ENCODE measurements around the gene HOXB3.

The HOXB3 gene

DNA sequence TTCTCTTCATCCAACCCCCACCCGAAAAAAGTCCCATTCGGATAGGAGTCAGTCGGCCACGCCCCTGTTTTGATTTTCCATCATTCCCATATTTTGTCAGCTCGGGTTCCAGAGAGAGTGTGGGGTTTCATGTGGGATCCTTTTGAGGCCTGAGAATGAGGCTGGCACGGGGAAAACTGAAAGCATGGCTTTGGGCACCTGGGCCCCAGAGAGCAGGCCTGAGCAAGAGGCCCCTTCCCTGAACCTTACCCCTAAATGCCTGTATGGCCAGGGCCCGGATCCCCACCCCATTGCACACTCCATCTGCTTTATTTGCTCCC, 7.3 kb downstream of the HOXB3 start:
- no peak for DNase-seq

DNA sequence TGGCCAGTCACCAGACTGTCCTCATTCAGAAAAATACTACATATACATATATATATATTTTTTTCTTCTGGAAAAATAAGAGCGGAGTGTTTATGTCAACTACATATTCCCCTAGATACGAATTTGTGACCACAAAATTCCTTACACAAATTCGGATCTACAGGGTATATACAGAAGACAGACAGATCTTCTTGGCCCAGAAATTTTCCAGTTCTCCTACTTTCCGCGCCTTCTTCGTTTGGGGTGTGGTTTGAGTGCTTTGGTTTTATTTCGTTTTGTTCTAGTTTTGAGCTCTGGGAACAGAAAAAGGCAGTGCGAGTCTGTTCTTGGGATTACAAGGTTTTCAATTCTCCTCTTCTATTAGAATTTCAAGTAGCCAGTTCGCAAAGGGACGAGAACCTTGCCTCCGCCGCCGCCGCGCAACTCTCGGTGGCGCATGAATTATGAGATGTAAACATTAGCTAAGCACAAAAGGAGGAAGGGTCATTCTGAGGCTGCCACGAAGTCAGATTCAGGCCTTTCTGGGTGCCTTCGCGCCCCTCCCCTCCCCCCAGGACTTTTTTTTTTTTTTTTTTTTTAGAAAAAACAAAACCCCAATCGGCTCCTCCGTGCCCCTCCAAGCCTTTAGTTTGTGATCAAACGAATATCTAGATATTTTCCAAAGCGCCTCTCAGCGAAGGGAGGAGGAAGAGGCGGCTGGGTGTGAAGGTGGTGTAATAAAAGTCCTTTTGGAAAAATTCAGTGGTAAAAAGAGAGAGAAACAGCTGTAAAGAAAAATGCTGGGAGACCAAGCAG, 10.1 kb downstream of the HOXB3 start:
- DNase-seq = no peak

DNA sequence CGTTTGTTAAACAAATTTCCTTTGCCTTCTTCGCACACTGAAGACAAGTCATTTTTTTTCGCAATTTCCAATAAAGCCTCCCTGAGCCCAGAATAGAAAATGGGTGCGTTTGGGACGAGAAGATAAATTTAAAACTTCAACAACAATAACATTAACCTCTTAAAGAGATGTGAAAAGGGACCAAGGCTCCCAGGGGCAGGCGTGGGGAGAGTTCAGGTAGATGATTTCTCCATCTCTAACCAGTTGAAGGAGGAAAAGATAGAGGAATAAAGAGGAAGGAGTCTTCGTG, 10.6 kb downstream of the HOXB3 start:
- no peak for DNase-seq

DNA sequence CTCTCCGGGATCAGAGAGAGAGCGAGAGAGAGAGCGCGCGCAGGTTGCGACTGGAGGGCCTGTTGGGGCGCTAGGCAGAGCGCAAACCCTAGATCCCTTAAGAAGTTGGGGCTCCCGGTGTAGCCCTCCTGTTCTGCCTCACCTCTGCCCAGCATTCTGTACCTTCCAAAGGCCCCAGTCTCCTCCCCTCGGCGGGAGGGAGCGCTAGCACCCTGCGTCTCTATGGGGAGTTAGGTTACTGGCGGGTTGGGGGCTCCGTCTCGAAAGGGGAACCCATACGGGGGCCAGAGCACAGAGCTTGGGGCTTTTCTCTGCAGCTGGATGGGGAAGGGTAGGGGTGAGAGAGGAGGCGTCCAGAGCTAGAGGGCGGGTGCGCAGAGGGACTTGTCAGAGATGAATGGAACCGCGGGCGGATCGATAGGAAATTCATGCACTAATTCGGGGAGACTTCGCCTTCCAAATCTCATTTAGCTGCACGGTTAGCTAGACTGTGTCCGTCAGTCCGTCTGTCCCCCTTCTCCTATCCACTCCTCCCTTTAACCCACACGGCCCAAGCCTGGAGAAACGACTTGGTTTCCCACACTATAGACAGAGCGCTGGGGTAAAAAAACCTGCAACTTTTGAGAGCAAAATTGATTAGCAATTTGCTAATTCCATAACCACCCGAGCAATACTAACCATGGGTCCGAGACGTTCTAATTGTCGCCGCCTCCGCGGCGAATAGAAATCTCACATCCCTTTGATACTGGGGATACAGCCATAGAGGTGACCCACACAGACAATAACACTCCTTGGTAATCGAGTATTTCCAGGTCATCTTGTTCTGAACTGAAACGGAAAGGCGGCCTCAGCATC, 11.2 kb downstream of the HOXB3 start:
- DNase-seq = no peak

DNA sequence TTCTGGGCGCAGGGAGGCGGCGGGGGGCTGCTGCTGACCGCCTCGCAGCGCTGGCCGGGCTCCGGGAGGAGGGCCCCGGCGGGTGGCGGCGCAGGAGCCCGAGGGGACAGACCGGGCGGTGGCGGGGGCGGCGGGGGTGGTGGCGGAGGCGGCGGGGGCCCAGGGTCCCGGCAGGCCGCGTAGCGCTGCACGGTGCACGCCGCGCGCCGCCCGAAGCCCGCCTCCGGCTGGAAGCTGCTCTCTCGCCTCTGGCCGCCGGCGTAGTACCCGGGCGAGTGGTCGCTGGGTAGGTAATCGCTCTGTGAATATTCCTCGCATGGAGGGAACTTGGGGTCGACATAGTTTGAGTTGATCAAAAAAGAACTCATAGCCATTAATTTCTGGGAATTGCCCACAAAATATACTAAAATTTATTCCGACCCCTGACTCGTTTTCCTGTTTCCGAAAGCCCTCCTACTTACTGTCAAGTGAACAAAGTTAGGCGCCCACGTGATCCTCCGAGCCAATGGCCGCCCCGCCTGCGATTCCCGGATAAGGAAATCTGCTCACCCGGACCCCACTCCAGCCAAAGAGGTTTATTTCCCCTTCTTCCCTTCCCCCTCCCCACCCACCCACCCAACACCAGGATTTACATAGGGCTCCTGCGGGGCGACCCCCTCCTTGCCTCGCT, 12.0 kb downstream of the HOXB3 start, which contains the start of gene HOXB4:
TSS of gene HOXB4 (minus strand) at position 405 of the 670 bp plus-strand sequence. CDS start at position 374, 31 bp downstream.
- no peak for DNase-seq

DNA sequence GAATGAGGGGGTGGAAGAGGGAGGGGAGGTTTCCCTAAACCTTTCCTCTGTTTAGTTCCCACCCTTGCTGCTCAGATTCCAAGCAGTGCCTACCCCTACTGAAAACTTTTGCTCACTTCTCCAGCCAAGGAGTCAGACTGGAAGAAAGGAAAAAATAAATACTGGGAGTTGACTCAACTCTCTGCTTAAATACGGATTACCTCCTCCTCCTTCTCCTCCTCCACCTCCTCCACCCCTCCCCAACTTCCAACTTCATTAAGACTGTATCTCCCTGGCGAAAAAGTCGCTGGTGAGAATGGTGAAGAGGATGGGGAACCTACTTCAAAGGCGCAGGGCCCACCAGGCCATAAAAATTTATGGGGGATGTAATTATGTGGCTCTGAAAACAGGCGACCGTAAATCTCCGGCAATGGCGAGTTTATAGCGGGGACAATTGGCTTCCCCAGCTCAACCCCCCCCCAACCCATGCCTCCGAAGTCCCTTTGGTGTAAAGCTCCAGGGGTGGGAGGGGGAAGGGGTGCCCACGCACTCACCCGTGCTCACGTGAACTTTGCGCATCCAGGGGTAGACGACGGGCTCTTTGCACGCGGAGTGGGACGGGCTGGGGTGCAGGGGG, 12.6 kb downstream of the HOXB3 start:
- no peak for DNase-seq

DNA sequence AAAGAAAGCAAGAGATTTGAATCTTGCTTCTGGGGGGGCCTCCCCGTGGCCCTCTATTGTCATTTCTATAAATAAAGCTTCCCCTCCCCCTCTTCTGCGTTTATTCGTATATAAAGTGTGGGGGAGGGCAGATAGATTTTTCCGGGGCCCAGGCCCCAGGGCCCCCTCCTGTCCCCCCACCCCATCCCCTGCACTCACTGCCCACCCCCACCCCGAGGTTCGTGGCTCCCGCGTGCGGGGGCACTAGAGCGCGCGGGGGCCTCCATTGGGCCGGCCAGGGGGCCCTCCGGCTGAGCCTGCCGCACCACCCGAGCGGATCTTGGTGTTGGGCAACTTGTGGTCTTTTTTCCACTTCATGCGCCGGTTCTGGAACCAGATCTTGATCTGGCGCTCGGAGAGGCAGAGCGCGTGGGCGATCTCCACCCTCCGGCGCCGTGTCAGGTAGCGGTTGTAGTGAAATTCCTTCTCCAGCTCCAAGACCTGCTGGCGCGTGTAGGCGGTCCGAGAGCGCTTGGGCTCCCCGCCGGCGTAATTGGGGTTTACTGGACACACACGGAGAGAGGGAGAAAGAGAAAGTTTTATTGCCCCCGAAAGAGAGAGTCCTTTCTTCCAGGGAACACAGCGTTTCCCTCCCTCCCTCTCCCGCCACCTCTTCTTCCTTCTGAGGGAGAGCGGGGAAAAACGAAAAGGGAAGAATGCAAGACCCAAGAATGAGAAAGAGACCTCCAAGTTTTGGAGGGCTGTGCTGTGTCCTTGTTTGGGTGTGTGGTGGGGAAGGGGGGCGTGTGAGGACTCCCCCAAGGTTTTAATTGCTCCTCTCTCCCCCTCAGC, 13.3 kb downstream of the HOXB3 start:
- no peak for DNase-seq

DNA sequence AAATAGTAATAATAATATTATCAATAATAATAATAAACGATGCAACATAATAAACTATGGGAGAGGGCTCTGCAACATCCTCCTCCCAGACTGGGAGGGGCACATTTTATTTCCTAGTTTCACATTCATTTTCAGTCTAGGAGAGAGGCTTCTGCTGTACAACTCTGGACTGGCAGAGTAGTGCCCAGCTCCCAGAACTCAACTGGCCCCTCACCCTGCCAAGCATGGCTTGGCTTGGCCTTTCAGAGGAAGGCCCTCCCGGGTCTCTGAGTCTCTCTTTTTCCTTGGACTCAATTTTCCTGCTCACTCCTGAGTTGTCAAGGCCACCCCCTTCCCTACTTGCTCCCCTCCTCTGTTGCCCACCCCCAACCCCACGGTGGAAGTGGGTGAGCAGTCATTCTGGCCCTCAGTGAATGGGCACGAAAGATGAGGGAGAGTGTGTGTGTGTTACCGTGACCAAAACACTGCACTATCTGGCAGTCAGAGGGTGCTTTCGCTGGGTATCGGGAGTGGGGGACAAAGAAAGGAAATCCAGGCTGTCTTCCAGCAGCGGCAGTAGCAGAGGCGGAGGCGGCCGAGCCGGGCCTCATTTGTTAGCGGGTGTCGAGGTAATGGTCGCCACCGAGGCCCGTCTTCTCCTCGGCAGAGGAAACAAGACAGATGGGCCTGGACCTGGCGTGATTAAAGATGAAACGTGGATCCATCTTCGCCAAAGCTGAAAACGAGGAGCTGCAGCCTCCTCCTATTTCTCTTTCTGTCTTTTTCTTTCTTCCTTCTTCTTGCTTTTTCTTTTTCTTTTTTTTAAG, 14.2 kb downstream of the HOXB3 start:
- DNase-seq = no peak

DNA sequence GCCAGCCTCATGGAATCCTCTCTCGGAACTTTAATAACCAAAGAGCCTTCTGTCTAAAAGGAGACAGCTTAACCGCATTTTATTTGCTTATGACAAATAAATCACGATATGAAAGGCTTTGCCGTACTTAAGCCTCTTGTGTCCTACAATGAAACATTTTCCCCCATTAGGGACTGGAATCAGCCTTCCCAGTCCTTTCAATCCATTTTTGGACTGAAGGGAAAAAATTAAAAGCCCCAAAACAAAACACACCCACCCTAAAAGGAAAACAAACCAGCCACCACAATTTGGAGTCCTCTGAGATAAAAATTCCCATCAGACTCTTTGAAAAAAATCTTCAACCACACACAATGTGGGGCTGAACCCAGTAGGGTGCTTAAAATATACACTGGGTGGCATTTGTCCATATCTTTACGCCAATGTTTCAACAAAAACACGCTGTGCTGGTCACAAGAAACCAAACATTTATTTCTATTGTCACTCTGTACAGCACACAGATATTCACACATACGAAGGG, 14.9 kb downstream of the HOXB3 start:
- DNase-seq = no peak

DNA sequence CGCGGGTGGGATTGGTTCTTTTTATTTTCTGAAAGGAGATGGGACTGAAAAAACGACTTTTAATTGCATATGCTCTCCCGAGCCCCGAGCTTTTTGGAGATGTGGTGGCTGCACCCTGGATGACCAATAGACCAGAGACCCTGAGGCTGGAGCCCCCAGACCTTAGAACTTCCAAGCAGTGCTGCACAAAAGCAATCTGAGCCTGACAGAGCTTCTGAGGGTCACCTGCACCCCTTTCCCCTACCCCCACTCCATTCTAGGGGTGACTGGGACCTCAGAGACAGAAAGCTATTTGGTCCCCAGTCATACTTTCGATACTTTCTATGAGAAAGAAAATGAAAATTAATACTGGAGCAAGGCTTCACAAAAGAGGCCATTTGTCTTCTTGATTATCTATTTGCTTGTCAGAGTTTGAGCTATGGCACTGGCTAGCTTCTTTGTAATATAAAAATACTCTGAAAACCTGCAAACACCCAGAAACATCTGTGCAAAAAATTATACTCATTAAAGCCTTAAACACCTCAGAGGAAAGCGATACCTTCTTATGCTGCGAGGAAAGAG, 15.5 kb downstream of the HOXB3 start:
- no peak for DNase-seq

DNA sequence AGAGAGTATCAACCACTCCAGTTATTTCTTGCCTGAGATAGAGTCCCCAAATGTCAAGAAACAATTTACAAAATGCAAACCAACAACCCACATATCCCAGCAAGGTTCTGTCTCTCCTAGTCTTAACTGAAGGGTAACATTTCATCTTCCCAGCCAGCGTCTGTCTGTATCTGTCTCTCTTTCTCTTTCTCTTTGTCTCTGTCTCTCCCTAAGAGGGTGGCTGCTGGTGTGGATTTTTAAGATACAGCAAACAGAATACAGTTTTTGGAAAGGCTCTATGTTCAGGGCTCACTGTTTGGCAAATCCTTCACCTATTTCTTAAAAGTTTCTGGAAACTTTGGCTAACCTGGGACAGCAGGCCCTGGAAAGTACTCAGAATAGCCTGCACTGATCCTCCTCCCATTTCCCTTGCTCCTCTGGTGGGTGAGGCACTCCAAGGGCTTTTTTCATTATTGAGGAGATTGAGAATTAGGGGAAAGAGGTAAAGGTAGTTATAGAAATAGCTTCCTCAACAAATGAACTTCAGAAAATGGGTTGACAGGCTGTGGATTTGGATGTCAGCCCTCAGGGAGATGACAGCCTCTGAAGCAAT, 18.1 kb downstream of the HOXB3 start:
- no peak for DNase-seq

DNA sequence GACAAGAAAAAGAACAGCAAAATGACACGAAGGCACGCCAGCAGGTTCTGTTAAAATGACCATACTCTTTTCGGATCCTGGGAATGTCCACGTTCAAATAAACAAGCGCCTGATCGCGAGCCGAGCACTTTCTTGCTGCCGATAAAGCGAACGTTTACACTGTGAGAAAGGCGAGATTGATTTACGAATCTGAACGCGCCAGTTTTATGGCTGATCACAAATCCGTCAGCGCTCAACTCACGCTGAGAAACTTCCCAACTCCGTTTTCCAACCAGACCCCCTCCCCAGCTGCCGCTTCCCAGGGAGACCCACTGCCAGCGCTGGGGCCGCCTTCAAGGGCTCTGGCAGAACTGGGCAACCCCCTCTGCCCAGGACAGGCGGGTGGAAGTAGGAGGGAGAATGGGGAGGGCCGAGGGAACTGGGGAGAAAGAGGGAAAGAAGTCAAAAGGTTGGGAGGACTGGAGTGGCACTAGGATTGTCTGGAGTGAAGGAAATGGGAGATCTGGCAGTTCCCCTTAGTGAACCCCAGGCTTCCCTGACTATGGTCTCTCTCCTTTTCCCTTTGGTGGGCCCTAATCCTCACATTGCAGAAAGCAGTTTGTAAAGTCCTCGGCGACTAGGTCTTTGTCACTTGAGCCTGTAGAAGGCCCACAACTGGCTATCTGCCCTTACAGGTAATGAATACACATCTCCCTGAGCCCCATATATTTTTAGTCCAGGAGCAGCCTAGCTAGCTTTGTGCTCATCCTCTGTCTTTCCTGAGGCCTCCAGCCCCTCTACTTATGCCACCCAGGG, 18.8 kb downstream of the HOXB3 start:
- no peak for DNase-seq

DNA sequence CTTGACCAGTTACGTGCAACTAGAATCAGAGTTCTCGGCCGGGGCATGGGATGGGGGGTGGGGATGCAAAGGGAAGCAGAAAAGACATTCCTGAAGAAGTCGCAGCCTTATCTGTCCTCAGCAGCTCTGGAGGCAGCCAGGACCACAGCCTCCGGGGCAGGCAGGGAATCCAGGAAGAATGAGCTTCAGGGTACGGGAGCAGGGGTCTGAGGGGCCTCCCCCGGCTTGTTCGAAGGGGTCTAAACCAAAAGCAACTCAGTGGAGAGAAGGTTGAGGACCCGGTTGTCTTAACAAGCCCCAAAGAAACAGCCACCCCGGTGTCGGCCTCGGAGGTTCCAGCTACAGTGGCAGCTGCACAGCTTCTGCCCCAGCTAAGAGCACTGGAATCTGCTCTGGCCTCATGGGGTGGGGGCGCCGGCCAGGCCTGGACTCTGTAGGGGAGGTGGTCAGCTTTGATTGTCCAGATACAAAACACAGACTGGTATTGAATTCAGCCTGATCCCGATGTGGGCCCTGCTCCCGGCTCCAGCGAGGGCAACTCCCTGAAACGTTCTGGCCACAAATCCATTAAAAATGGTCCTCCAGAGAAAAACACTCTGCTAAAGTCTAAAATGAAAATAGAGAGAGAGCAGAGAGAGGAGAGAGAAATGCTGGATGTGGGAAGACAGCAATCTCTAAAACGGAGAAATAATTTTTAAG, 19.6 kb downstream of the HOXB3 start:
- DNase-seq = no peak

DNA sequence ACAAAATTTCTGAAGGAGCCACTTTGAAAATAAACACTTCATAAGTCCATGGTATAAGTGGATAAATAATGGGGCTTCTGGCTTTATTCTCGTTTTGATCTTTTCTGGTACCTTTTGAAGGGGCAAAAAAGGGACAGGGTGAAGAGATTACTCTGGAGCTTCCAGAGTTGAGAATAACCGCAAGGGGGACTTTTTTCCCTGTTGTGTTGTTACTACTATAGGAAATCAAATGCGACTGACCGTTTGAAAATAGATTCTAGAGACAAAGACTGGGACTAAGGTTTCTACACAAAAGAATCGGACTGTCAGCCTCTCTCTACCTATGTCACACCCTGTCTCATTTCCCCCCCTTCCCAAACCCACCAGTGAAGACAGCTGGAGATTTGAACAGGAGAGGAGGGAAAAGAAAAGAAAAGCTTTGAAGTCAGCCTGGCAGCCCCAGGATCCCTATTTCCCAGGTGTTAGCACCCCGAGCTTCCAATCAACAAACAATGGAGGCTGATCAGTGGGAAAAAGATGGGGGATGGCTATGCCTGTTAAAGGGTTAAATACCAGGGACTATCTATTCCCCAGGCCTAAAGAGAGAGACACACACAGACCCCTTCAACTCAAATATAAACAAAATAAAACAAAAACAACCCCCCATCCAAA, 20.2 kb downstream of the HOXB3 start:
- DNase-seq = no peak

DNA sequence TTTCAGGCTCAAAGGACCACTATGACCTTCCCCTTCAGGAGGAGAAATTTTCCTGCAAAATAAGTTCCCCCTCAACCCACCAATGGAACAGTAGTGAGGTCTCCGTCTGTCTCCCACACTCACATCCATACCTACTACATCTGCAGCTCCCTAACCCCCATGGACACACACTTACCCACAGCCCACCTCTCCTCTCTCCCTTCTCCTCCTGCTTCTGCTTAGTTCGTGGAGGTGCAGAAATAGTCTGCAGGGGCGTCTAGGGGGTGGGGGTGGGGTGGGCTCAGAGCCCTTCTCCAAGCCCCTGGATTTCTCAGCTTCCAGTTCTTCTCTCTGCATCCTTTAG, 20.8 kb downstream of the HOXB3 start:
- no peak for DNase-seq

DNA sequence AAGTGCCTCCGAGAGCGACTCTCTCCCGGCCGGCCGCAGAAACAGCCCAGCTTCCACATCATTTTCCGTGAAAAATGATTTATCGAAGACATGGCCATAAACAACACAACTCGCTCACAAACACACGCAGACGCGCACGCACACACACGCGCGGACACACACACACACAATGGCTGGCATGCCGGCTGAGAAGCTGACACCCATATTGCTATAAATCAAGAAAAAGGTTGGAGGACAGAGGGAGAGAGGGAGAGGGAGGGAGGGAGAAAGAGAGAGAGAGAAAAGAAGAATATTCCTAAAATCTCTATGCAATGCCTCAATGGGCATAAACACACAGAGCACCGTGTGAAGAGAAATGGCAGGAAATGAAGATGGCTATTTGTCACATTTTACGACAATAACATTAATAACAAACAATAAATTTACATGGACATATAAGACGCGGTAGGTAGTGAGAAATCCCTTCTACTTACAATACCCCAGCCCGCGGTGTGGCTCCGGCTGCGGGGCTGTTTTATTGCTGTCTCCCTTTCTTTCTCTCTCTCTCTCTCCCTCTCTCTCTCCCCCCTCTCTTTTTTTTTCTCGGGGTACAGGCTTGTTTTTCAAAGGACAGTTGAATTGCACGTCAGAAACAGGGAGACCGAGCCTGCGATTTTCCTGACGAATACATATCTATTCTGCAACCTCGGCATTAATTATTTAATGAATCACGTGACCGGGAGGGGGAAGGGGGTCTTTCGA, 21.4 kb downstream of the HOXB3 start:
- no peak for DNase-seq

DNA sequence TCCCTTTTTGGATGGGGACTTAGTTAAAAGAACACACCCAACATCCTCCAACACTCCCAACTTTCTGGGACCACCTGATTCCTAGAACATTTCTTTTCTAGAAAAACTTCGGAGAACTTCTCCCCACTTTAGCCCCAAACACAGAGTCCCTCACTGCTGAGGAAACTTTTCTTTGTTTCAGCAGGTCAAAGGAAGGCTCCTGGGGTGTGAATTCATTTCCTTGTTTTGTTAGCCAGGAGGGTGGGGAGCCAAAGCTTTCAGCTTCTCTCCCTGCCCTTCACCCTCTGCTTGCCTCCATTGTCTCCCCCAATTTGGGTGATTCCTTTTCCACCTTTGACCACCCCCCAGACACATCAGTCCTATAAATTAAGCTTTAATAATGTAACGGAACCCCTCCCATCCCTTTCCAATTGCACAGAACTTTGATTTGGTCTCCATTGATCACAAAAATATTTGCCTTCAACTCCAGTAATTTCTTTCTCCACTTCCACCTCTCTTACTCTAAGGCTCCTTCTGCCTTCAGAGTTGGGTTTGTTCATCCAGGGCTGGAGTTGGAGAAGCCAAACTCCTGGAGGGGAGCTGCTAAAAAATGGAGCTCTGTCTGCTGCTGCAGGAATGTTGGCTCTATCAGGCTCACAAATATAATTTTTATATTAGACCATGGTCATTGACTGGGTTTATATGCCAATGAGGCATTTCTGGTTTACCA, 22.2 kb downstream of the HOXB3 start:
- no peak for DNase-seq
